Gastrocnemius medialis (tissue), 4 donors: Measurements from ENCODE around the gene TFDP1. TPM values are rescaled to one million over a fixed set of nuclear protein-coding genes. Genes with fewer than 3 reads are reported as not detected.

Experiments
- ATAC-seq, 2 donors: fragments of 150-250 bp; one replicate each; pipeline ENCODE4 v1.9.1; 2016
- DNase-seq, 2 donors: peaks; one replicate each; pipeline ENCODE4 v3.0.0-alpha.2; 2019
- H3K27ac ChIP-seq, 4 donors: fragments of 200-600 bp; sonication (generic); 1 replicate in 1 of 4; 2 replicates in 3 of 4; pipeline ENCODE4 v1.5.1; 2016 to 2018; ENCODE audit warnings: mild to moderate bottlenecking in 2 of 4, moderate library complexity in 1 of 4
- H3K27me3 ChIP-seq, 3 donors: fragments of 200-600 bp; sonication (generic) in 2 of 3; 1 replicate in 1 of 3; 2 replicates in 2 of 3; pipeline versions ENCODE4 v1.5.1 to v1.6.0; 2016 to 2019; ENCODE audit warnings: mild to moderate bottlenecking in 1 of 3, moderate library complexity in 1 of 3
- H3K36me3 ChIP-seq, 2 donors: fragments of 200-600 bp; sonication (generic) in 1 of 2; one replicate each; pipeline ENCODE4 v1.5.1; 2017 to 2018
- H3K4me1 ChIP-seq, 2 donors: fragments of 200-600 bp; sonication (generic) in 1 of 2; one replicate each; pipeline ENCODE4 v1.5.1; 2016 to 2017; ENCODE audit warnings: mild to moderate bottlenecking in 2 of 2
- H3K4me3 ChIP-seq, 4 donors: fragments of 200-600 bp; sonication (generic) in 3 of 4; 1 replicate in 1 of 4; 2 replicates in 3 of 4; pipeline ENCODE4 v1.5.1; 2016 to 2019; ENCODE audit warnings: mild to moderate bottlenecking in 2 of 4
- H3K9me3 ChIP-seq, 3 donors: fragments of 200-600 bp; sonication (generic) in 2 of 3; 1 replicate in 1 of 3; 2 replicates in 2 of 3; pipeline ENCODE4 v1.5.1; 2016 to 2019
- CTCF ChIP-seq, 5 experiments: fragments of 450-650 bp in 3 of 5; fragments of 200-600 bp in 2 of 5; sonication (generic) in 2 of 5; IDR thresholded peaks in 4 of 5; conservative IDR thresholded peaks in 1 of 5; 1 replicate in 4 of 5; 2 replicates in 1 of 5; pipeline ENCODE4 v1.5.1; 2016 to 2019; ENCODE audit warnings: antibody characterized with exemption in 5 of 5, mild to moderate bottlenecking in 3 of 5, moderate library complexity in 3 of 5
- POLR2A ChIP-seq, 2 donors: fragments of 450-650 bp; IDR thresholded peaks; one replicate each; pipeline ENCODE4 v1.6.1; 2017; ENCODE audit warnings: antibody characterized with exemption in 2 of 2, mild to moderate bottlenecking in 2 of 2, moderate library complexity in 2 of 2
- in situ Hi-C, 4 donors: fragments of 200-750 bp; cut with MboI; loops; one replicate each; pipeline versions ENCODE4 v1.15.0 to v1.8.0; 2017; ENCODE audit warnings: low sequenced_read_pairs in 4 of 4
- intact Hi-C: fragments of 100-400 bp; cut with DNase I; formaldehyde crosslinking; loops from one replicate; pipeline ENCODE4 v1.15.1; 2023; ENCODE audit warnings: low total_unique reads
- total RNA-seq, 4 donors: library from RNA; depleted of rRNA; stranded (reverse); fragments of >200 nt; gene quantifications; one replicate each; pipeline versions ENCODE4 v1.1.0 to v1.2.3, GENCODE V29; 2016

TFDP1 gene
- total RNA-seq, 4 donors from 2014 or later: 14.9 to 35.4 (median 29.1) TPM

- Histone ChIP-seq H3K9me3 (no peaks in the 10 kb centered on the region), H3K27me3 (no peaks in the 10 kb centered on the region), H3K4me3 (no peak overlapping the region), H3K4me1 (no peaks in the 10 kb centered on the region), H3K27ac (no peak overlapping the region), H3K36me3 (no peaks in the 10 kb centered on the region)
- no peak for ATAC-seq
- intact Hi-C loops (no loop called here), in situ Hi-C loops (no loop called here)
- no peak for TF ChIP-seq CTCF (IDR thresholded peaks at IDR 0.05 in 4 of 5, conservative IDR thresholded peaks at IDR 0.05 in 1 of 5)
- TF ChIP-seq POLR2A (IDR thresholded peaks at IDR 0.05): no peak
- DNase-seq: no peak
These were observed 24.5 kb downstream of the TFDP1 start for GRCh38 chr13:113608967-113609533.

- H3K36me3 ChIP-seq: no peaks in the 10 kb centered on the region
These were observed 25.1 kb downstream of the TFDP1 start for GRCh38 chr13:113609616-113610015.

GRCh38 chr13:113610266-113610665, 25.7 kb downstream of the TFDP1 start:
- ATAC-seq (no peak), DNase-seq (no peak)
- intact Hi-C loops (no loop called here), in situ Hi-C loops (no loop called here)
- TF ChIP-seq POLR2A (IDR thresholded peaks at IDR 0.05) (no peak), CTCF (IDR thresholded peaks at IDR 0.05 in 4 of 5, conservative IDR thresholded peaks at IDR 0.05 in 1 of 5) (no peak)
- no peak overlapping the region for H3K4me3 ChIP-seq
- no peaks in the 10 kb centered on the region for H3K9me3 ChIP-seq
- H3K27me3 ChIP-seq: no peaks in the 10 kb centered on the region
- no peak overlapping the region for H3K27ac ChIP-seq
- no peaks in the 10 kb centered on the region for H3K36me3 ChIP-seq
- no peaks in the 10 kb centered on the region for H3K4me1 ChIP-seq

More at GRCh38 chr13:113609616-113610015, 25.1 kb downstream of the TFDP1 start:
- Histone ChIP-seq H3K27me3 (no peaks in the 10 kb centered on the region), H3K27ac (no peak overlapping the region), H3K4me3 (no peak overlapping the region), H3K9me3 (no peaks in the 10 kb centered on the region), H3K4me1 (no peaks in the 10 kb centered on the region)
- intact Hi-C loops (no loop called here), in situ Hi-C loops (no loop called here)
- no peak for DNase-seq
- TF ChIP-seq POLR2A (IDR thresholded peaks at IDR 0.05): no peak
- TF ChIP-seq CTCF (IDR thresholded peaks at IDR 0.05 in 4 of 5, conservative IDR thresholded peaks at IDR 0.05 in 1 of 5): no peak
- ATAC-seq: no peak

- intact Hi-C loops: no loop called here
- no peaks in the 10 kb centered on the region for H3K27me3 ChIP-seq
- DNase-seq (no peak), ATAC-seq (no peak)
- H3K4me3 ChIP-seq: no peak overlapping the region
- no peaks in the 10 kb centered on the region for H3K36me3 ChIP-seq
- H3K4me1 ChIP-seq: no peaks in the 10 kb centered on the region
- no peaks in the 10 kb centered on the region for H3K9me3 ChIP-seq
- H3K27ac ChIP-seq: no peak overlapping the region
- in situ Hi-C loops: no loop called here
- TF ChIP-seq CTCF (IDR thresholded peaks at IDR 0.05 in 4 of 5, conservative IDR thresholded peaks at IDR 0.05 in 1 of 5) (no peak), POLR2A (IDR thresholded peaks at IDR 0.05) (no peak)
These were observed 27.4 kb downstream of the TFDP1 start for GRCh38 chr13:113611996-113612395.

- H3K4me3 ChIP-seq: no peak overlapping the region
- in situ Hi-C loops (no loop called here), intact Hi-C loops (no loop called here)
- TF ChIP-seq POLR2A (IDR thresholded peaks at IDR 0.05): no peak
- no peak for TF ChIP-seq CTCF (IDR thresholded peaks at IDR 0.05 in 4 of 5, conservative IDR thresholded peaks at IDR 0.05 in 1 of 5)
- no peak overlapping the region for H3K27ac ChIP-seq
- ATAC-seq (no peak), DNase-seq (no peak)
- H3K36me3 ChIP-seq: no peaks in the 10 kb centered on the region
- H3K4me1 ChIP-seq: no peaks in the 10 kb centered on the region
- H3K27me3 ChIP-seq: no peaks in the 10 kb centered on the region
- no peaks in the 10 kb centered on the region for H3K9me3 ChIP-seq
These were observed 28.1 kb downstream of the TFDP1 start for GRCh38 chr13:113612607-113613006.
